ENCODE results near the gene SLC44A4. TPM values are rescaled to one million over a fixed set of nuclear protein-coding genes. Genes with fewer than 3 reads are reported as not detected.

Gene SLC44A4
- total RNA-seq, 1 donor from 2014 or later, result 0.94 TPM

- Mint-ChIP-seq H3K27ac (no peak overlapping the region), H3K27me3 (ENCODE audit: low read depth) (no peaks in the 10 kb centered on the region), H3K4me1 (peaks cover under 1% of the 10 kb centered on the region), H3K9me3 (no peaks in the 10 kb centered on the region), H3K36me3 (peaks cover 16% of the 10 kb centered on the region), H3K4me3 (no peak overlapping the region)
- DNase-seq (ENCODE audit: low spot score in 2 of 2, unreplicated experiment in 2 of 2), result no peak
- TF ChIP-seq CTCF (IDR thresholded peaks at IDR 0.05; ENCODE audit: unreplicated experiment), result no peak
Observed at GRCh38 chr6:31876357-31876756, 2.4 kb downstream of the SLC44A4 start.

- no peaks in the 10 kb centered on the region for H3K27me3 Mint-ChIP-seq (ENCODE audit: low read depth)
- no peak overlapping the region for H3K27ac Mint-ChIP-seq
- H3K9me3 Mint-ChIP-seq, result no peaks in the 10 kb centered on the region
- H3K36me3 Mint-ChIP-seq, result peaks cover 12% of the 10 kb centered on the region
- no peak overlapping the region for H3K4me3 Mint-ChIP-seq
- DNase-seq (ENCODE audit: low spot score in 2 of 2, unreplicated experiment in 2 of 2), result no peak
- TF ChIP-seq CTCF (IDR thresholded peaks at IDR 0.05; ENCODE audit: unreplicated experiment), result no peak
- peaks cover 5% of the 10 kb centered on the region for H3K4me1 Mint-ChIP-seq
Observed at GRCh38 chr6:31875877-31876276, 2.9 kb downstream of the SLC44A4 start.

- peaks cover 6% of the 10 kb centered on the region for H3K36me3 Mint-ChIP-seq
- no peaks in the 10 kb centered on the region for H3K27me3 Mint-ChIP-seq (ENCODE audit: low read depth)
- no peak overlapping the region for H3K27ac Mint-ChIP-seq
- H3K4me3 Mint-ChIP-seq, result no peak overlapping the region
- peaks cover 6% of the 10 kb centered on the region for H3K4me1 Mint-ChIP-seq
- no peak for TF ChIP-seq CTCF (IDR thresholded peaks at IDR 0.05; ENCODE audit: unreplicated experiment)
- H3K9me3 Mint-ChIP-seq, result no peaks in the 10 kb centered on the region
- no peak for DNase-seq (ENCODE audit: low spot score in 2 of 2, unreplicated experiment in 2 of 2)
Observed at GRCh38 chr6:31874836-31875572, 3.8 kb downstream of the SLC44A4 start.

GRCh38 chr6:31874084-31874670 is 4.6 kb downstream of the SLC44A4 start:
- H3K4me3 Mint-ChIP-seq, result no peak overlapping the region
- no peaks in the 10 kb centered on the region for H3K9me3 Mint-ChIP-seq
- no peaks in the 10 kb centered on the region for H3K27me3 Mint-ChIP-seq (ENCODE audit: low read depth)
- no peak for DNase-seq (ENCODE audit: low spot score in 2 of 2, unreplicated experiment in 2 of 2)
- no peaks in the 10 kb centered on the region for H3K36me3 Mint-ChIP-seq
- peaks cover 6% of the 10 kb centered on the region for H3K4me1 Mint-ChIP-seq
- H3K27ac Mint-ChIP-seq, result no peak overlapping the region
- no peak for TF ChIP-seq CTCF (IDR thresholded peaks at IDR 0.05; ENCODE audit: unreplicated experiment)

GRCh38 chr6:31871046-31871659 is 7.6 kb downstream of the SLC44A4 start:
- Mint-ChIP-seq H3K36me3 (no peaks in the 10 kb centered on the region), H3K27me3 (ENCODE audit: low read depth) (no peaks in the 10 kb centered on the region), H3K27ac (peak overlapping the region; percentile 47), H3K4me3 (no peak overlapping the region), H3K4me1 (peaks cover 6% of the 10 kb centered on the region), H3K9me3 (no peaks in the 10 kb centered on the region)
- no peak for DNase-seq (ENCODE audit: low spot score in 2 of 2, unreplicated experiment in 2 of 2)
- no peak for TF ChIP-seq CTCF (IDR thresholded peaks at IDR 0.05; ENCODE audit: unreplicated experiment)
